Measurements from ENCODE around the gene CDKN2D.
"Not testable (repeated sequence)": the region's sequence is repeated elsewhere in the genome, so short reads cannot be mapped to it uniquely, and the experiment has no call there.

The CDKN2D gene

DNA sequence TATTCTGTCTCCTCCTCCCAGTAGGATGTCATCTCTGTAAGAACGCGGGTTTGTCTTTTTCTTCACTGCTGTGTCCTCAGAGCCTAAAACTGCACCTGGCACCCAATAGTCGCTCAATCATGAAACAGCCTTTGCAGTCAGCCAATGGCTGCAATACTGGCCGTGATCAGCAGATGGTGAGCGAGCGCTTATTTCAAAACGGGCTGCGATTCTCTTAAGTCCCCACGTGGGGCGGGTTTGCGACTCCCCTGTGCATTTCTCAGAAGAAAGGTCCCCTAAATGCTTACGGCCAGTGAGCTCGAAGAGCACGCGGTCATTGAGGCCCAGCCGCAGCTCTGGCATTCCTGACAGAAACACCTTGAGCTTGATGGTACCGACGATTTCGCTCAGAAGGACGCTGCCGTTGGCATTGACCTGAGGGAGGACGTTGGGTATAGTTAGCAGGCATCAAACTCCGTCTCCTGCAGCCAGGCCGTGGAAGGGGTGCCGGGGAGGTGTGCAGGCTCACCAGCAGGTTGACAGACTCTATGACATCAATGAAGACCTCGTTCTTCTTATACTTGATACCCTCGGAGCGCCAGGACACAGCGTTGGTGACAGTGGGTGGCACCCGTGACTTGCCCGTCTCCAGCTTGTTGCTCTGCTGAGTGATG, 12.3 kb upstream of the CDKN2D start:
- peak; percentile 85 for DNase-seq

DNA sequence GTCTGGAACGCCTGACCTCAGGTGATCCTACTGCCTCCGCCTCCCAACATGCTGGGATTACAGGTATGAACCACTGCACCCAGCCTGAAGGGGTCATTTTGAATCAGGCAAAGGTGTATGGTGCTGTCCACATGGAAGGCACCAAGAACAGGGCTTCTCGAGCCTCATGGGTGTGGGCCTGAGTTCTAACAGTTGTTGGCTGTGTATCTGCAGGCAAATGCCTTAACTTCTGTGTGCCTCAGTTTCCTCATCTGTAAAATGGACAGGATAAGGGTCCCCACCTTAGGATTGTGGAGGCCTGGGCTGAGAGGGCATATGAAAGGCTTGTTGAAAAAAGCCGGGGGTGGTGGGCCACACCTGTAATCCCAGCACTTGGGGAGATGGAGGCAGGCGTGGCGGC, 9.2 kb upstream of the CDKN2D start:
- DNase-seq, result no peak

- DNase-seq, result no peak
These were observed 6.4 kb upstream of the CDKN2D start for GRCh38 chr19:10575011-10575716.

- no peak for DNase-seq
These were observed 5.7 kb upstream of the CDKN2D start for GRCh38 chr19:10574462-10574861.

- not testable (repeated sequence) for DNase-seq
These were observed 5.0 kb upstream of the CDKN2D start for GRCh38 chr19:10573793-10574192.

GRCh38 chr19:10568062-10568825, 535 bp downstream of the CDKN2D start:
- no peak for DNase-seq

DNA sequence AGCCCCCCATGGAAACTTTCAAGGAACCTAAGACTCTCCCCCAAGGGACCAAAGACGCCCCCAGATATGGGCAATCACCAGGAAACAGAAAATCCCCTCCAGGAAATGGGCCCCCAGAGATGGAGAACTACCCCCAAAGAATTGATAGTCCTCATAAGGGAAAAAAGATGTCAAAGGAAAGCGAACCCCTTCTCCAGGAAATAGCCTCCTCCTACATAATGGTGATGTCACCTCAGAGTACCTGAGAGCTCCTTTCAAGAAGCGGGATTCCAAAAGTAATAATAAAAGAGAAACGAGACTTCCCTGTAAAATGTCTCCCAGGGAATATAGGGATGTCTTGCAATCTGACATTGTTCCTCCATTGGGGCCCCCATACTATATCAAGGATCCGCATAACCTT, 1.1 kb downstream of the CDKN2D start:
- DNase-seq, result no peak

- no peak for DNase-seq
These were observed 1.9 kb downstream of the CDKN2D start for GRCh38 chr19:10566658-10567410.

DNA sequence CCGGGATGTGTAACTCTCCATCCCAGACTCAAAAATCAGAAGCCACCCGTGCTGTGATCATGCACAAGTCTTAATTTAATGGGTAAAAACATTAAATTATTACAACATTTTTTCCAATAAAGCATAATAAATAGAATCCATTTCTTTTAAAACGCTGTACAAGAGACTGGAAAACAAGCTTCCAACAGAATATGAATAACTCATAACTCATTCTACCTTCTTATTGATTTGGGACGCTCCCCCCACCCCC, 2.4 kb downstream of the CDKN2D start:
- no peak for DNase-seq

DNA sequence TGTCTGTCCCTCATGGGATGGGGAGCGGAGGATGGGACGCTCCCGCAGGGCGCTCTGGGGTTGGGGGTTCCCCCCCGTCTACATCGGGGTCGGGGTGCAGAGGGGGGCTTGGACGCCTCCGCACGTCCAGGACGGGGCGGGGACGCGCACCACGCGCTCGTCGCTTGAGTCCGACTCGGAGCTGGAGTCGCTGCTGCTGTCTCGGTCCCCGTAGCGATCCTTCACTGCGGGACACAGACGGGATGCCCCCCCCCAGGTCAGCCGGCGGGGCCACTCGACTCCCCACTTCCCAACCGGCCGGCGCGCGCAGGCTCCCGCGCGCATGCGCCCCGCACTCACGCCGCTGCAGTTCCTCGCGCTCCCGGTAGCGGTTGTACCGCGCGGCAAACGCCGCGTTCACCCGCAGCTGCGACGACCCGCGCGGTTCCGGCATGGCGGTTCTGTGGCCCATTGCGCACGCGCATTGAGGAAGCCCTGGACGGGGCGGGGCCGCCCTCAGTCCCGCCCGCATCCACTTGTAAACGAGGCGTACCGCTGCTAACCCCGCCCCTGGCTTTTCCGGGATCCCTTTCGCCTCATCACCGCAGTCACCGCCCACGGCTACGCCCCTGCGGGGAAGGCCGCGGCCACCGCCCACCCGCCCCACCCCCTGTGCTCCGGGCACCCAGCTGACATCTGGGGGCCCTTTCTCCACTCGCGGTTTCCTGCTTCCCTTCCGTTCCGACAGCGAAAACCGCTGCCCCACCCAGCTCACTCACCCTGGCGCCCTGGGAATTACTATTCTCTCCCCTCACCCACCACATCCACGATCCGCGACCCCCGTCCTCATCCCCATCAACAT, 3.0 kb downstream of the CDKN2D start, which contains the start of gene KRI1:
Gene KRI1, minus strand, starts transcription at position 444 of the 841 bp plus-strand sequence. Its CDS starts 11 bp downstream, at position 433.
- DNase-seq, result peak; percentile 96

DNA sequence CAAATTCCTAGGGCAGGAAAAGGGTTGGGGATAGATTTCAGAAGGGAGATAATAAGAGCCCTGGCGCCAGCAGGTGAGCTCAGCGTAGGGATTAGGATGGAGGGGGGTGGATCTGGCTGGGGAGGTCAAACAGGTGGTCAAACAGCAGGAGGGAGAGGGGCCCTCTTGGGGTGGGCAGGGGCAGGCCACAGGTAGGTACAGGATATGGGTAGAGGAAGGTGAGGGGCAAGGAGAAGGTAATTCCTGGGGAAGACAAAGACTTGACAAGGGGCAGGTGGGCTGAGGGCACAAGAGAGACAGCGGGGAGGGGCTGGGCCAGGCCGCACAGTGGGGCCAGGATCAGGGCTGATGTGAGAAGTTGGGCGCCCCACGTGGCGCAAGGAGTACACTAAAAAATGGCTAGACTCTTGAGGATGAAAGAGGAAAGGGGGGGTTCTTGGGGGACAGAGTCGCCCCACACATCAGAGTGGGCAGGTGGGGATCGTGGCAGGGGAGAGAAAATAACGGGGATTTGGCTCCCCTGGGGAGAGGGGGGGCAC, 3.7 kb downstream of the CDKN2D start:
- DNase-seq, result peak; percentile 43

- DNase-seq, result no peak
These were observed 6.2 kb downstream of the CDKN2D start for GRCh38 chr19:10562609-10563008.

DNA sequence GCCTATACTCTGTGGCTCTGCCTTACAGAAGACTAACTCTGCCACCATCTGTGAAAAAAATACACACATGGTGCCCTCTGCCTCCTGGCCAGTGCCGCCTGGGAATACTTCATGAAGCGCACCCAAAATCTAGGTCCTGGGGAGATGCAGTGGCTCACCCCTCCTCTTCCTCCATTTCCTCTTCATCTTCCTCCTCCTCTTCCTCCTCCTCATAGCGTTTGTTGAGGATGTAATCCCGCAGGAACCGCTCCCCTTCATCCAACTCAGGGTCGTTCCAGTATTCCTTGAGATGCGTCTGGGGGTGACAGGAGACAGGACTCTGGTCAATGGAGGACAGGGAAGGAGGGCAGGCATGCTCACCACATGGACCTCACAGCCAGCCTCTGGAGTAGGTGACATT, 8.6 kb downstream of the CDKN2D start:
- no peak for DNase-seq

DNA sequence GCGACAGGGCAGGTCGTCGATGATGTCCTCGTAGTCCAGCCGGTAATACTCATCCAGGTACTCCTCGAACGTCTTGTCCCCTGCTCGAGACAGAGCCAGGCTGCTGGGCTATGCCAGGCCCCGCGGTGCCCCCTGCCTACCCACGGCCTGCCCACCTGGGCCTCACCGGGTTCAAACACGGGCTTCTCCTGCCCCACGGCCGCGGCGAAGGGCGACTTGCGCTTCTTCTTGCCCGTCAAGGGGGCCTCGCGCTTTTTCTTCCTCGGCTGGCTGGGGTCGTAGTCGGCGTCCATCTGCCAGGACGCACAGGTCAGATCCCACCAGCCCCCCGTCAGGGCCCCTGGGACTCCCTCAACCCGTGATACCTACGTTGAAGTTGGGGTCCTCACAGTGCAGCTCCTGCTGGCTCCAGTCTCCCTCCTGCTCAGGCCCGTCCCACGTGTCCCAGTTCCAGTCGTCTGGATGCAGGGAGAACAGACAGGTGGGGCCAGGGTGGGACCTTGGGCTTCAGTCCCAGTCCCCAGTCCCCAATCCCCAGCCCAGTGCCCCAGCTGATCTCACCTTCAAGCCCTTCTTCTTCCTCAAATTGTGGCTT, 11.1 kb downstream of the CDKN2D start:
- no peak for DNase-seq

GRCh38 chr19:10555610-10555973, 13.2 kb downstream of the CDKN2D start:
- DNase-seq, result no peak

GRCh38 chr19:10554760-10555609, 13.8 kb downstream of the CDKN2D start:
- no peak for DNase-seq

DNA sequence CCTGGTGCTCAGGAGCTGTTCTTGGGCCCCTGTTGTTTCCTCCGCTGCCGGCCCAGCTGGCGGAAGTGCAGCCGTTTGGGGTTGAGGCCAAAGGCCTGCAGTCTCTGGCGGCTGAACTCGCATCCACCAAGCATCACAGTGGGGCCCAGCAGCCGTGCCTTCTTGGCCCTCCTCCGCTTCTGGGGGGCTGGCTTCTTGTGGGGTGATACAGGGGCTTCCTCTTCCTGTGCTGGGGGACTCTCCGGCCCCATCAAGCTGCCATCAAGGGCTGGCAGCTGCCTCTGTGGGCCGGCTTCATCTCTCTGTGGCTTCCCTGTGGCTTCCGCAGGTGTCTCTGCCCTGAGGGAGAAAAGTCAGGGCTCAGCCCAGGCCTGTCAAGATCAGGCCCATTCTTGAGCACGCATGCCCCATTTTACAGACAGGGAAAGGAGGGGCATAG, 14.8 kb downstream of the CDKN2D start:
- no peak for DNase-seq

- DNase-seq, result no peak
These were observed 15.6 kb downstream of the CDKN2D start for GRCh38 chr19:10553087-10553667.

DNA sequence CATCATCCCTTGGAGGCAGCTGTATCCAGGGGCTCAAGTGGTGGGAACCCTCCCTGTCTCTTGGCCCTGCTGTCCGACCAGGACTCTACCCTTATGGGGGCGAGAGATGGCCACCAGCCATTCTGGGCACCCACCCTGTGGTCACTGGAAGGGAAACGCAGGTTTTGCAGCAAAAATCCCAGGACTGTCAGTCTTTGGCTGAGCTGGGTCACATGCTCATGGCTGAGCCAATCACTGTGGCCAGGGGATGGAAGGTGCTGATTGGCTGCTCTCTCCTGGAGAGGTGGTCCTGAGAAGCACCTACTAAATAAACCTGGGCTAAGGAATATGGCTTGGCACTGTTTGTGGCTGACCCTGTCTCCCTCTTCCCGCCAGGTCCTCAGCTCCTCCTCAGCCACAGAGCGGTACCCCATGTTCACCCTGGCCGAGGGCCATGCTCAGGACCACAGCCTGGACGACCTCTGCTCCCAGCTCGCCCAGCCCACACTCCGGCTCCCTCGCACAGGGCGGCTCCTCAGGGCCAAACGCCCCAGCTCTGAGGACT, 16.2 kb downstream of the CDKN2D start:
- DNase-seq, result no peak
